Measurements from ENCODE around the gene KCNJ11.
"Not testable (repeated sequence)": the region's sequence is repeated elsewhere in the genome, so short reads cannot be mapped to it uniquely, and the experiment has no call there.

KCNJ11 gene

GRCh38 chr11:17428261-17428660, 39.8 kb upstream of the KCNJ11 start:
- no peaks in the 10 kb centered on the region for H3K36me3 ChIP-seq (ENCODE audit: insufficient read depth, insufficient read length, low read length)
- no peaks in the 10 kb centered on the region for H3K9me3 ChIP-seq (ENCODE audit: insufficient read depth, low read length)
- no peaks in the 10 kb centered on the region for H3K27me3 ChIP-seq (ENCODE audit: insufficient read depth, insufficient read length)
- peaks cover 2% of the 10 kb centered on the region for H3K4me1 ChIP-seq (ENCODE audit: insufficient read depth, insufficient read length)
- H3K4me3 ChIP-seq (ENCODE audit: insufficient read length, low read depth), result no peak overlapping the region
- no peak for DNase-seq (ENCODE audit: low read depth, low spot score)
- no peak for TF ChIP-seq ZNF274 (IDR thresholded peaks at IDR 0.05; ENCODE audit: low read depth, low read length)
- no peak for TF ChIP-seq SUZ12 (IDR thresholded peaks at IDR 0.05; ENCODE audit: extremely low read depth, insufficient read depth, insufficient read length)
- TF ChIP-seq YY1 (IDR thresholded peaks at IDR 0.05; ENCODE audit: insufficient read depth, insufficient read length), result no peak
- H3K9ac ChIP-seq (ENCODE audit: insufficient read length, low read depth), result no peak overlapping the region

GRCh38 chr11:17426233-17426632, 37.8 kb upstream of the KCNJ11 start:
- H3K4me1 ChIP-seq (ENCODE audit: insufficient read depth, insufficient read length); DNase-seq (ENCODE audit: low read depth, low spot score); H3K9me3 ChIP-seq (ENCODE audit: insufficient read depth, low read length); H3K4me3 ChIP-seq (ENCODE audit: insufficient read length, low read depth); H3K9ac ChIP-seq (ENCODE audit: insufficient read length, low read depth); H3K27me3 ChIP-seq (ENCODE audit: insufficient read depth, insufficient read length); H3K36me3 ChIP-seq (ENCODE audit: insufficient read depth, insufficient read length, low read length): not testable (repeated sequence)

- H3K9me3 ChIP-seq (ENCODE audit: insufficient read depth, low read length), result no peaks in the 10 kb centered on the region
- DNase-seq (ENCODE audit: low read depth, low spot score), result no peak
- H3K9ac ChIP-seq (ENCODE audit: insufficient read length, low read depth), result no peak overlapping the region
- H3K27me3 ChIP-seq (ENCODE audit: insufficient read depth, insufficient read length), result no peaks in the 10 kb centered on the region
- H3K4me3 ChIP-seq (ENCODE audit: insufficient read length, low read depth), result no peak overlapping the region
- H3K4me1 ChIP-seq (ENCODE audit: insufficient read depth, insufficient read length), result no peaks in the 10 kb centered on the region
- no peak for TF ChIP-seq ZNF274 (IDR thresholded peaks at IDR 0.05; ENCODE audit: low read depth, low read length)
- TF ChIP-seq YY1 (IDR thresholded peaks at IDR 0.05; ENCODE audit: insufficient read depth, insufficient read length), result no peak
- TF ChIP-seq SUZ12 (IDR thresholded peaks at IDR 0.05; ENCODE audit: extremely low read depth, insufficient read depth, insufficient read length), result no peak
- no peaks in the 10 kb centered on the region for H3K36me3 ChIP-seq (ENCODE audit: insufficient read depth, insufficient read length, low read length)
Observed at GRCh38 chr11:17423533-17424310, 35.3 kb upstream of the KCNJ11 start.

GRCh38 chr11:17421781-17422180, 33.3 kb upstream of the KCNJ11 start:
- Histone ChIP-seq H3K36me3 (ENCODE audit: insufficient read depth, insufficient read length, low read length) (no peaks in the 10 kb centered on the region), H3K9me3 (ENCODE audit: insufficient read depth, low read length) (no peaks in the 10 kb centered on the region), H3K27me3 (ENCODE audit: insufficient read depth, insufficient read length) (no peaks in the 10 kb centered on the region), H3K9ac (ENCODE audit: insufficient read length, low read depth) (no peak overlapping the region), H3K4me3 (ENCODE audit: insufficient read length, low read depth) (no peak overlapping the region), H3K4me1 (ENCODE audit: insufficient read depth, insufficient read length) (no peaks in the 10 kb centered on the region)
- no peak for TF ChIP-seq ZNF274 (IDR thresholded peaks at IDR 0.05; ENCODE audit: low read depth, low read length)
- DNase-seq (ENCODE audit: low read depth, low spot score), result no peak

- no peak overlapping the region for H3K4me3 ChIP-seq (ENCODE audit: insufficient read length, low read depth)
- TF ChIP-seq SUZ12 (IDR thresholded peaks at IDR 0.05; ENCODE audit: extremely low read depth, insufficient read depth, insufficient read length), result no peak
- no peak for TF ChIP-seq YY1 (IDR thresholded peaks at IDR 0.05; ENCODE audit: insufficient read depth, insufficient read length)
- TF ChIP-seq ZNF274 (IDR thresholded peaks at IDR 0.05; ENCODE audit: low read depth, low read length), result no peak
- H3K27me3 ChIP-seq (ENCODE audit: insufficient read depth, insufficient read length), result no peaks in the 10 kb centered on the region
- H3K9me3 ChIP-seq (ENCODE audit: insufficient read depth, low read length), result no peaks in the 10 kb centered on the region
- no peak overlapping the region for H3K9ac ChIP-seq (ENCODE audit: insufficient read length, low read depth)
- H3K36me3 ChIP-seq (ENCODE audit: insufficient read depth, insufficient read length, low read length), result no peaks in the 10 kb centered on the region
- no peaks in the 10 kb centered on the region for H3K4me1 ChIP-seq (ENCODE audit: insufficient read depth, insufficient read length)
- no peak for DNase-seq (ENCODE audit: low read depth, low spot score)
Observed at GRCh38 chr11:17418444-17419081, 30.1 kb upstream of the KCNJ11 start.

- no peak overlapping the region for H3K4me3 ChIP-seq (ENCODE audit: insufficient read length, low read depth)
Observed at GRCh38 chr11:17416492-17416891, 28.0 kb upstream of the KCNJ11 start.

GRCh38 chr11:17415523-17416104, 27.2 kb upstream of the KCNJ11 start:
- DNase-seq (ENCODE audit: low read depth, low spot score), result no peak
- no peaks in the 10 kb centered on the region for H3K9me3 ChIP-seq (ENCODE audit: insufficient read depth, low read length)
- no peaks in the 10 kb centered on the region for H3K27me3 ChIP-seq (ENCODE audit: insufficient read depth, insufficient read length)
- H3K36me3 ChIP-seq (ENCODE audit: insufficient read depth, insufficient read length, low read length), result no peaks in the 10 kb centered on the region
- H3K4me1 ChIP-seq (ENCODE audit: insufficient read depth, insufficient read length), result peaks cover 2% of the 10 kb centered on the region
- no peak overlapping the region for H3K4me3 ChIP-seq (ENCODE audit: insufficient read length, low read depth)
- H3K9ac ChIP-seq (ENCODE audit: insufficient read length, low read depth), result no peak overlapping the region
- no peak for TF ChIP-seq ZNF274 (IDR thresholded peaks at IDR 0.05; ENCODE audit: low read depth, low read length)
- no peak for TF ChIP-seq SUZ12 (IDR thresholded peaks at IDR 0.05; ENCODE audit: extremely low read depth, insufficient read depth, insufficient read length)
- TF ChIP-seq YY1 (IDR thresholded peaks at IDR 0.05; ENCODE audit: insufficient read depth, insufficient read length), result no peak

More at GRCh38 chr11:17416492-17416891, 28.0 kb upstream of the KCNJ11 start:
- no peak for DNase-seq (ENCODE audit: low read depth, low spot score)
- no peak overlapping the region for H3K9ac ChIP-seq (ENCODE audit: insufficient read length, low read depth)
- H3K36me3 ChIP-seq (ENCODE audit: insufficient read depth, insufficient read length, low read length), result no peaks in the 10 kb centered on the region
- H3K4me1 ChIP-seq (ENCODE audit: insufficient read depth, insufficient read length), result no peaks in the 10 kb centered on the region
- H3K9me3 ChIP-seq (ENCODE audit: insufficient read depth, low read length), result no peaks in the 10 kb centered on the region
- TF ChIP-seq SUZ12 (IDR thresholded peaks at IDR 0.05; ENCODE audit: extremely low read depth, insufficient read depth, insufficient read length) (no peak), YY1 (IDR thresholded peaks at IDR 0.05; ENCODE audit: insufficient read depth, insufficient read length) (no peak), ZNF274 (IDR thresholded peaks at IDR 0.05; ENCODE audit: low read depth, low read length) (no peak)
- no peaks in the 10 kb centered on the region for H3K27me3 ChIP-seq (ENCODE audit: insufficient read depth, insufficient read length)
